Heart left ventricle (tissue), 13 donors: Measurements from ENCODE around the gene RNF150.

ENCODE experiments used
- CTCF ChIP-seq, 12 donors: fragments of 200-600 bp; sonication (generic) in 4 of 12; IDR thresholded peaks; one replicate each; pipeline versions ENCODE4 v1.5.0 to v1.8.0; 2018 to 2022; ENCODE audit warnings: antibody characterized with exemption in 12 of 12, mild to moderate bottlenecking in 5 of 12
- POLR2A ChIP-seq, 2 donors: fragments of 450-650 bp; IDR thresholded peaks; one replicate each; pipeline ENCODE4 v1.6.1; 2017; ENCODE audit warnings: antibody characterized with exemption in 2 of 2, mild to moderate bottlenecking in 2 of 2, moderate library complexity in 2 of 2
- donor health status: ischemic (EF 13 %, LVEDD 7.1; RV severe dilation, severe dysfunction).
- donor health status: DM: no; HTN: yes; CAD: no.
- donor health status: DM: no; HTN: no; CAD: no.
- donor health status: ischemic (EF 25% LVEDD 6.9; RV normal size, moderate dysfunction).
- donor health status: ischemic (EF 25% LVEDD 5.7; RV mildly dilated, moderate dysfunction).
- donor health status: ischemic (EF 35%, LVEDD 5.7; RV mildly dilated, moderate dysfunction).
- donor health status: nonischemic (EF 11% LVEDD 7.7; RV severe dilation, severe dysfunction).
- donor health status: DM: yes; HTN: yes; CAD: no.
- donor health status: PGD.
- donor health status: ischemic (EF 29% LVEDD 5.4; RV normal size, mild dysfunction).
- donor health status: nonischemic (EF 23%, LVEDD 6.1; RV moderate dilation, normal function).

- TF ChIP-seq POLR2A (IDR thresholded peaks at IDR 0.05) = no peak
- TF ChIP-seq CTCF (IDR thresholded peaks at IDR 0.05) = no peak
Observed at GRCh38 chr4:141132072-141132708, 1.1 kb downstream of the RNF150 start.
